SJSA1 (cell line): ENCODE data around the gene MRPL37. TPM values are rescaled to one million over a fixed set of nuclear protein-coding genes. Genes with fewer than 3 reads are reported as not detected.

Experiments
- DNase-seq, 2 experiments: peaks; one replicate each; pipeline ENCODE4 v3.0.0-alpha.2; 2015 to 2020; ENCODE audit warnings: low spot score in 2 of 2, low read depth in 1 of 2
- H3K27ac ChIP-seq: fragments of 250-450 bp; sonication (Bioruptor Pico); 2 replicates; pipeline ENCODE4 v1.5.1; 2020; ENCODE audit warnings: mild to moderate bottlenecking, moderate library complexity
- H3K27me3 ChIP-seq: fragments of 250-450 bp; sonication (Bioruptor Pico); replicated peaks from 2 replicates; pipeline ENCODE4 v1.5.1; 2020; ENCODE audit warnings: mild to moderate bottlenecking, moderate library complexity
- H3K36me3 ChIP-seq: fragments of 250-450 bp; sonication (Bioruptor Pico); 2 replicates; pipeline ENCODE4 v1.5.1; 2020; ENCODE audit warnings: mild to moderate bottlenecking
- H3K4me1 ChIP-seq: fragments of 250-450 bp; sonication (Bioruptor Pico); replicated peaks from 2 replicates; pipeline ENCODE4 v1.6.1; 2021; ENCODE audit warnings: mild to moderate bottlenecking
- H3K4me3 ChIP-seq: fragments of 250-450 bp; sonication (Bioruptor Pico); 2 replicates; pipeline ENCODE4 v1.5.1; 2020; ENCODE audit warnings: mild to moderate bottlenecking
- H3K9me3 ChIP-seq: fragments of 250-450 bp; sonication (Bioruptor Pico); replicated peaks from 2 replicates; pipeline ENCODE4 v1.5.1; 2020; ENCODE audit warnings: mild to moderate bottlenecking
- total RNA-seq: library from RNA; depleted of rRNA; stranded (reverse); fragments of >200 nt; shearing (Covaris generic); gene quantifications from 2 replicates; pipeline ENCODE4 v1.2.3, GENCODE V29; 2014; rRNA removed

The MRPL37 gene
- total RNA-seq, result 133 and 157 TPM in 2 replicates

- Histone ChIP-seq H3K4me3 (peak within 1 kb of the TSS; percentile 86), H3K36me3 (peaks cover 43% of the 10 kb centered on the region), H3K9me3 (no peaks in the 10 kb centered on the region), H3K4me1 (peaks cover 31% of the 10 kb centered on the region), H3K27me3 (no peaks in the 10 kb centered on the region), H3K27ac (peak within 1 kb of the TSS; percentile 53)
- peak; percentile 90 to 92 for DNase-seq
These were observed at the start of gene MRPL37, which contains the start of gene CYB5RL for GRCh38 chr1:54199765-54200518. MRPL37 (plus strand) TSS chr1:54200167; CDS start chr1:54200244, 77 bp downstream. CYB5RL (minus strand) TSS chr1:54200030; CDS start chr1:54195616, 4,414 bp downstream.

- H3K27me3 ChIP-seq, result no peaks in the 10 kb centered on the region
- no peak overlapping the region for H3K4me3 ChIP-seq
- H3K4me1 ChIP-seq, result no peaks in the 10 kb centered on the region
- no peak overlapping the region for H3K27ac ChIP-seq
- no peaks in the 10 kb centered on the region for H3K36me3 ChIP-seq
- H3K9me3 ChIP-seq, result no peaks in the 10 kb centered on the region
- no peak for DNase-seq
These were observed 49.0 kb upstream of the MRPL37 start for GRCh38 chr1:54151013-54151412.

GRCh38 chr1:54152696-54153095 lies 47.3 kb upstream of the MRPL37 start, which contains the start of gene CDCP2:
CDCP2 (minus strand) TSS chr1:54153000; CDS start chr1:54152922, 78 bp downstream.
- Histone ChIP-seq H3K4me3 (no peak within 1 kb of the TSS), H3K27ac (no peak within 1 kb of the TSS), H3K4me1 (no peaks in the 10 kb centered on the region), H3K27me3 (no peaks in the 10 kb centered on the region), H3K9me3 (no peaks in the 10 kb centered on the region), H3K36me3 (no peaks in the 10 kb centered on the region)
- DNase-seq, result no peak

- Histone ChIP-seq H3K36me3 (no peaks in the 10 kb centered on the region), H3K27ac (no peak overlapping the region), H3K4me3 (no peak overlapping the region), H3K9me3 (no peaks in the 10 kb centered on the region), H3K4me1 (no peaks in the 10 kb centered on the region), H3K27me3 (no peaks in the 10 kb centered on the region)
- DNase-seq, result no peak
These were observed 46.2 kb upstream of the MRPL37 start for GRCh38 chr1:54153535-54154439.

GRCh38 chr1:54156201-54156600 lies 43.8 kb upstream of the MRPL37 start:
- H3K4me1 ChIP-seq, result no peaks in the 10 kb centered on the region
- H3K27ac ChIP-seq, result no peak overlapping the region
- H3K9me3 ChIP-seq, result no peaks in the 10 kb centered on the region
- H3K36me3 ChIP-seq, result no peaks in the 10 kb centered on the region
- DNase-seq, result no peak
- H3K27me3 ChIP-seq, result no peaks in the 10 kb centered on the region
- H3K4me3 ChIP-seq, result no peak overlapping the region

GRCh38 chr1:54156986-54157385 lies 43.0 kb upstream of the MRPL37 start:
- H3K27me3 ChIP-seq, result no peaks in the 10 kb centered on the region
- DNase-seq, result no peak
- no peaks in the 10 kb centered on the region for H3K36me3 ChIP-seq
- no peak overlapping the region for H3K4me3 ChIP-seq
- H3K27ac ChIP-seq, result no peak overlapping the region
- no peaks in the 10 kb centered on the region for H3K4me1 ChIP-seq
- H3K9me3 ChIP-seq, result no peaks in the 10 kb centered on the region

GRCh38 chr1:54157401-54157800 lies 42.6 kb upstream of the MRPL37 start:
- H3K27ac ChIP-seq, result no peak overlapping the region
- H3K4me1 ChIP-seq, result no peaks in the 10 kb centered on the region
- H3K27me3 ChIP-seq, result no peaks in the 10 kb centered on the region
- no peak overlapping the region for H3K4me3 ChIP-seq
- H3K36me3 ChIP-seq, result no peaks in the 10 kb centered on the region
- no peaks in the 10 kb centered on the region for H3K9me3 ChIP-seq
- no peak for DNase-seq

GRCh38 chr1:54158071-54158470 lies 41.9 kb upstream of the MRPL37 start:
- no peaks in the 10 kb centered on the region for H3K36me3 ChIP-seq
- no peaks in the 10 kb centered on the region for H3K9me3 ChIP-seq
- H3K4me3 ChIP-seq, result no peak overlapping the region
- no peaks in the 10 kb centered on the region for H3K4me1 ChIP-seq
- no peaks in the 10 kb centered on the region for H3K27me3 ChIP-seq
- DNase-seq, result no peak
- no peak overlapping the region for H3K27ac ChIP-seq

GRCh38 chr1:54159733-54160316 lies 40.1 kb upstream of the MRPL37 start:
- Histone ChIP-seq H3K9me3 (no peaks in the 10 kb centered on the region), H3K4me1 (no peaks in the 10 kb centered on the region), H3K27ac (no peak overlapping the region), H3K27me3 (no peaks in the 10 kb centered on the region), H3K4me3 (no peak overlapping the region), H3K36me3 (no peaks in the 10 kb centered on the region)
- no peak for DNase-seq

- no peaks in the 10 kb centered on the region for H3K9me3 ChIP-seq
- no peak overlapping the region for H3K27ac ChIP-seq
- H3K4me3 ChIP-seq, result no peak overlapping the region
- no peak for DNase-seq
- H3K36me3 ChIP-seq, result no peaks in the 10 kb centered on the region
- no peaks in the 10 kb centered on the region for H3K27me3 ChIP-seq
- H3K4me1 ChIP-seq, result no peaks in the 10 kb centered on the region
These were observed 39.6 kb upstream of the MRPL37 start for GRCh38 chr1:54160351-54160750.

- Histone ChIP-seq H3K4me3 (no peak overlapping the region), H3K4me1 (no peaks in the 10 kb centered on the region), H3K27me3 (no peaks in the 10 kb centered on the region), H3K9me3 (no peaks in the 10 kb centered on the region), H3K36me3 (no peaks in the 10 kb centered on the region), H3K27ac (no peak overlapping the region)
- DNase-seq, result no peak
These were observed 38.3 kb upstream of the MRPL37 start for GRCh38 chr1:54161495-54162168.

GRCh38 chr1:54163051-54163450 lies 36.9 kb upstream of the MRPL37 start:
- Histone ChIP-seq H3K9me3 (no peaks in the 10 kb centered on the region), H3K27ac (no peak overlapping the region), H3K4me3 (no peak overlapping the region), H3K4me1 (no peaks in the 10 kb centered on the region), H3K36me3 (no peaks in the 10 kb centered on the region), H3K27me3 (no peaks in the 10 kb centered on the region)
- DNase-seq, result no peak

GRCh38 chr1:54163573-54163972 lies 36.4 kb upstream of the MRPL37 start:
- no peaks in the 10 kb centered on the region for H3K9me3 ChIP-seq
- H3K36me3 ChIP-seq, result no peaks in the 10 kb centered on the region
- DNase-seq, result no peak
- no peaks in the 10 kb centered on the region for H3K27me3 ChIP-seq
- no peak overlapping the region for H3K4me3 ChIP-seq
- H3K27ac ChIP-seq, result no peak overlapping the region
- H3K4me1 ChIP-seq, result no peaks in the 10 kb centered on the region
